ENCODE results near the gene ENAM.

The ENAM gene, protein sequence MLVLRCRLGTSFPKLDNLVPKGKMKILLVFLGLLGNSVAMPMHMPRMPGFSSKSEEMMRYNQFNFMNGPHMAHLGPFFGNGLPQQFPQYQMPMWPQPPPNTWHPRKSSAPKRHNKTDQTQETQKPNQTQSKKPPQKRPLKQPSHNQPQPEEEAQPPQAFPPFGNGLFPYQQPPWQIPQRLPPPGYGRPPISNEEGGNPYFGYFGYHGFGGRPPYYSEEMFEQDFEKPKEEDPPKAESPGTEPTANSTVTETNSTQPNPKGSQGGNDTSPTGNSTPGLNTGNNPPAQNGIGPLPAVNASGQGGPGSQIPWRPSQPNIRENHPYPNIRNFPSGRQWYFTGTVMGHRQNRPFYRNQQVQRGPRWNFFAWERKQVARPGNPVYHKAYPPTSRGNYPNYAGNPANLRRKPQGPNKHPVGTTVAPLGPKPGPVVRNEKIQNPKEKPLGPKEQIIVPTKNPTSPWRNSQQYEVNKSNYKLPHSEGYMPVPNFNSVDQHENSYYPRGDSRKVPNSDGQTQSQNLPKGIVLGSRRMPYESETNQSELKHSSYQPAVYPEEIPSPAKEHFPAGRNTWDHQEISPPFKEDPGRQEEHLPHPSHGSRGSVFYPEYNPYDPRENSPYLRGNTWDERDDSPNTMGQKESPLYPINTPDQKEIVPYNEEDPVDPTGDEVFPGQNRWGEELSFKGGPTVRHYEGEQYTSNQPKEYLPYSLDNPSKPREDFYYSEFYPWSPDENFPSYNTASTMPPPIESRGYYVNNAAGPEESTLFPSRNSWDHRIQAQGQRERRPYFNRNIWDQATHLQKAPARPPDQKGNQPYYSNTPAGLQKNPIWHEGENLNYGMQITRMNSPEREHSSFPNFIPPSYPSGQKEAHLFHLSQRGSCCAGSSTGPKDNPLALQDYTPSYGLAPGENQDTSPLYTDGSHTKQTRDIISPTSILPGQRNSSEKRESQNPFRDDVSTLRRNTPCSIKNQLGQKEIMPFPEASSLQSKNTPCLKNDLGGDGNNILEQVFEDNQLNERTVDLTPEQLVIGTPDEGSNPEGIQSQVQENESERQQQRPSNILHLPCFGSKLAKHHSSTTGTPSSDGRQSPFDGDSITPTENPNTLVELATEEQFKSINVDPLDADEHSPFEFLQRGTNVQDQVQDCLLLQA

GRCh38 chr4:70628444-70628843 lies at the start of gene ENAM:
TSS of gene ENAM (plus strand) at chr4:70628744. CDS start at chr4:70629501, 757 bp downstream.
- in situ Hi-C loops (cut with MboI; ENCODE audit: low sequenced_read_pairs): no loop called here

DNA sequence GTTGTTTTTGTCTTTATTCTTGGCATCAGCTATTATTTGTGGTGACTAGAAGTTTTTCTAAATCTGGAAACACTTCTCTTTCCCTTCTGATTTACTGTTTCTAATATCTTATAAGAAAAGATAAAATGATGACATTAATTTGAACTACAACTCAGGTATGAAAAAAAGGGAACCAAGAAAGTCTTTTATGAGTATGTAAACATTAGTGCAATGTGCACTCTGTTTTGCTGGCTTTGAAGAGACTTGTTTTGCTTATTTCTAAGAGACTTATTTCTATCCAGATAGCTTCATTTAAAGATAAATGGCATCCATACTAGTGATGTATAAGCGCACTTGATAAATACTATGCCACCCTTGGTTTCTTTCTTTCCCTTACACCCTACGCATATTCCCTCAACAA lies 46.6 kb upstream of the ENAM start:
- in situ Hi-C loops (cut with MboI; ENCODE audit: low sequenced_read_pairs): no loop called here

- in situ Hi-C loops (cut with MboI; ENCODE audit: low sequenced_read_pairs): no loop called here
Observed at GRCh38 chr4:70583952-70584834, 44.4 kb upstream of the ENAM start.

DNA sequence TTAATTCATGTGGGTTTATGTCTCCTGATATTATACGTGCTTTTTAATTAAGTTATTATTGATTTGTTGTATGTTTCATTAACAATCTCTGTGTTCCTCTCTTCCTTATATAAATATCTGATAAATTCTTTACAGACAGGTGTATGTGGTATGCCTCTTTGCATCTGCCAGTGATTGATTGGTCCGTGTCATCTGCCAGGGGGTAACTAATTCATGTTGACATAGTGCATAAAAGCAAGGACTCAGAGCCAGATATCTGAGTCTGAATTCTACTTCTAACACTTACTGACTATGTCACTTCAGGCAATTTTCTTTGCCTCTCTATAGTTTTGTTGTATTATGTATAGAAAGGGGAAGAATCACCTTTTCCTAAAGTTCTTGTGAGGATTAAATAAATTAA lies 41.7 kb upstream of the ENAM start:
- in situ Hi-C loops (cut with MboI; ENCODE audit: low sequenced_read_pairs): no loop called here

DNA sequence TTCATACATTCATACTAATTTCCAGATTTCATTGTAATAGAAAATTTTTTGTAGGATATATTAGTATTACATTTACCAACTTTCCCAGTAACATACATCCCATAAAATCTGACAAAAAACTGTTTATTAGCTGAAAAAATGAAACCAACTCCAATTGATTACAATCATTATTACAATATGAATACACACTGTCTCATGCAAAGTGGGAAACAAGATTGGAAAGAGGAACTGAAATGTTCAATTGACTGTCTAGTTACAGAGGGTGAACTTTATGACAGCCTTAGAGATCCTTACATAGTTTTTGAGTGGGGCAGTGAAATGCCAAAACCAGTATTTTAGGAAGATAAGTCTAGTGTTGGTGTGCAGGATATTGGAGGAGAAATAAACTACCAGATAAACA lies 38.8 kb upstream of the ENAM start:
- in situ Hi-C loops (cut with MboI; ENCODE audit: low sequenced_read_pairs): no loop called here

- in situ Hi-C loops (cut with MboI; ENCODE audit: low sequenced_read_pairs): no loop called here
Observed at GRCh38 chr4:70591955-70592582, 36.5 kb upstream of the ENAM start, which contains the start of gene AMBN. TSS of gene AMBN (plus strand) at chr4:70592256. CDS start at chr4:70592359, 103 bp downstream.

GRCh38 chr4:70594196-70594595 lies 34.3 kb upstream of the ENAM start:
- in situ Hi-C loops (cut with MboI; ENCODE audit: low sequenced_read_pairs): no loop called here

DNA sequence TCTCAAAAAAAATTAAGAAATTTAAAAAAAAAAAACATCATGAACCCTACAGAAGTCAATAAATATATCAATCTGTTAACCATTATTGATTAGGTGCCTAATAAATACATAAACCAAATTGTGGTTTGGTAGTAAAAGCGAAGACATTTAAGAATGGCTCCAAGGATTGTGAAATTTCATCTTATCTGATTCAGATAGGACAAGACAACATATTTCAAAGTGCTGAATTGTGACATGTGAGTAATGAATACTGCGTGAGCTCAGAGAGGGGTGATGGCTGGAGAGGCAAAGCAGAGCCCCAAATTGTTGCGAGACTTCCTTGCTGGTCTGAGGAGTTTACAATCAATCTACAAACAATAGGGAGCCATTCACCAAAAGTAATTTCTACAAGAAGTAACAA lies 28.2 kb upstream of the ENAM start:
- in situ Hi-C loops (cut with MboI; ENCODE audit: low sequenced_read_pairs): no loop called here

GRCh38 chr4:70600977-70601376 lies 27.6 kb upstream of the ENAM start:
- in situ Hi-C loops (cut with MboI; ENCODE audit: low sequenced_read_pairs): no loop called here

DNA sequence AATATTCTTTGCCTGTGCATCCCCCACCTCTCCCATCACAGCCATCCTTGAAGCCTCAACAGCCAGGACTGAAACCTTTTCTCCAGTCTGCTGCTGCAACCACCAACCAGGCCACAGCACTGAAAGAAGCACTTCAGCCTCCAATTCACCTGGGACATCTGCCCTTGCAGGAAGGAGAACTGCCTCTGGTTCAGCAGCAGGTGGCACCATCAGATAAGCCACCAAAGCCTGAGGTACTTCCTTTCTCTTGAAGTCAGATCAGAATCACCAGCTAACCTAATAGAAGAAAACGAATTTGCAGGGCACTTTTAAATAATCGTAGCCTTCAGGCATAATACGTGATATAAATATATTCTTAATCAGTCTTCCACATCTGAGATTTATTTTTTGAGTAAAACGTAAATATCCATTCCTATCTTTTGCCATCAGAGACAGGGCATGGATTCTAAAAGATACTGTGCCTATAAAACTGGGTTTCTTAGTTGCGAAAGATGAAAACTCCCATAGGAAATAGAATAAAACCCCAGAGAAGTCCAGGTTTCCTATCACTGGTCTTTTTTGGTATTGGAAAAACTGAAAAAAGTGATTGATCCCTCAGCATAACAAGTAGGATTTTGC lies 27.0 kb upstream of the ENAM start:
- in situ Hi-C loops (cut with MboI; ENCODE audit: low sequenced_read_pairs): no loop called here

- in situ Hi-C loops (cut with MboI; ENCODE audit: low sequenced_read_pairs): no loop called here
Observed at GRCh38 chr4:70603856-70604255, 24.7 kb upstream of the ENAM start.

DNA sequence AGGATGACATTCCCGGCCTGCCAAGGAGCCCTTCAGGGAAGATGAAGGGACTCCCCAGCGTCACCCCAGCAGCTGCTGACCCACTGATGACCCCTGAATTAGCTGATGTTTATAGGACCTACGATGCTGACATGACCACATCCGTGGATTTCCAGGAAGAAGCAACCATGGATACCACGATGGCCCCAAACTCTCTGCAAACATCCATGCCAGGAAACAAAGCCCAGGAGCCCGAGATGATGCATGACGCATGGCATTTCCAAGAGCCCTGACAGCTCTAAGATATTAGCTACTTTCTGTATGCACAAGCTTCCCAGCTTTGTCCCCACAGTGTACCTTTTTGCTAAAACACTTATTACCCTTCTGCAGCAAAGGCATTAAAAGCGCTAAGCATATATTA lies 22.1 kb upstream of the ENAM start:
- in situ Hi-C loops (cut with MboI; ENCODE audit: low sequenced_read_pairs): no loop called here

DNA sequence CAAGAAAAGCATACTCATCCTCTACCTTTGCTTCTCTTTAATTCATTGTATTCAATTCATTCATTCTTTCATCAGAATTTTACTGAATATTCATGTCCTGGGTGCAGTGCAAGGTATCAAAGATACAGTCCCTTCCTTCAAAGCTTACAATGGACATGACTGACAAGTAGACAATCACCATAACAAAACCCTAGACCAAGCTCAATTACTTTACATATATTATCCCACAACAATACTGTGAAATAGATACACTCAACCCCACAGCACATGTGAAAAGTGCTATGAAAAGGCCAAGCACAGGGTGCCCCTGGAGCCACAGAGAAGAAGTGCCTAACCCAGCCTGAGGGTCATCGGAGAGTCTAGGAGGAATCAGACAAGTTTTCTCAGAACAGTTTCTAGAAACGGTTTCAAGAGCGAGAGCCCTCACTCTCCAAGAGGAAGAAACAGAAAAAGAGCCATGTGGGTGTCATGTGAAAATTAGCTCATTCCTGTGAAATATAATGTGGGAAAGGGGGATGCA lies 21.1 kb upstream of the ENAM start:
- in situ Hi-C loops (cut with MboI; ENCODE audit: low sequenced_read_pairs): no loop called here

DNA sequence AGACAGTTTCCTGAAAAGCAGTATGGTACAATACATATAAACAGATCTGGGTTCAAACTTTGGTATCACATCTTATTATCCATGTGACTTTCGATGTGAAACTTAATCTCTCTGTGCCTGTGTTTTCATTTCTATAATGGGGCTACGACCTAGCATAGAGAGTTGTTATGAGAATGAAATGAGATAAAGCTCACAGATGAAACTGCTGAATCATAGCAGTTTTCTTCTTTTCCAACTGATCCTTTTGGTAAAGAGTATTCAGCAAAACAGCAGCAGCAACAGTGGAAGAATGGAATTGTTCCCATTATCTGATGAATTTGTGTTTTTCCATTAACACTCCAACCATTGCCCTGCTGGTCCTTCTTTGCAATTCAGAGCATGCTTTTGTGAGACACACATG lies 20.2 kb upstream of the ENAM start:
- in situ Hi-C loops (cut with MboI; ENCODE audit: low sequenced_read_pairs): no loop called here

GRCh38 chr4:70613306-70614183 lies 15.0 kb upstream of the ENAM start:
- in situ Hi-C loops (cut with MboI; ENCODE audit: low sequenced_read_pairs): no loop called here

DNA sequence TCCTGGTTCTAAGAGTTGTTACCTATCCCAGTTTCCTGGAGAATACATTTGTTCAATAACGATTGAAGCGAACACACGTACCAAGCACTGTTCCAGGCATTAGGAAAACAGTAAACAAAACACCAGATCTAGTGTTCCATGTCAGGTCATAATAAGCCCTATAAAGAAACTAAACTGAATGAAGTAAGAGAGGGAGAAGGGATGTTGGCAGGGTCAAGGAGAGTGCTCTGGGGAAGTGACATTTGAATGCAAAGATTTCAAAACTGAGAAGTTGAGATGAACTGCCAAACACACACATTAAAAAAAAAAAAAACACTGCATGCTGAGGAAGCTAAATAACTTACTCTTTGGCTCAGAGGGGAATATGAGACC lies 14.4 kb upstream of the ENAM start:
- in situ Hi-C loops (cut with MboI; ENCODE audit: low sequenced_read_pairs): no loop called here

DNA sequence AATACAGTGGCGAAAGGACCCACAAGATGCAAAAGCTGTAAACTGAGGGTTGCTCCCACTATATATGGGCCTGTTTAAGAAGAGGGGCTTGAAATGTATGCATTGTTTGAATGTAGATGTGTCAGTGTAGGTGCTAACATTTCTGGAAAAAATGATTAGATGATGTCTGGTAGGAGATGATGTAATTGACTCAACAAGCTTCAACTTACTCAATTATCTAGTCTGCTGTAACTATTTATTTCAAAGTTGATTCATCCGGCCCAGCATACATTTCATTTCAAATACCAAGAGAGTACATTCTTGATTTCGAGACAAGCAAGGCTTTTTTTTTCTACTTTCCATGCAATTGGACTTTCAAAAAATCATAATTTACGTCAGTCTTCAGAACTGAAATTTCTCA lies 9.3 kb upstream of the ENAM start:
- in situ Hi-C loops (cut with MboI; ENCODE audit: low sequenced_read_pairs): no loop called here

DNA sequence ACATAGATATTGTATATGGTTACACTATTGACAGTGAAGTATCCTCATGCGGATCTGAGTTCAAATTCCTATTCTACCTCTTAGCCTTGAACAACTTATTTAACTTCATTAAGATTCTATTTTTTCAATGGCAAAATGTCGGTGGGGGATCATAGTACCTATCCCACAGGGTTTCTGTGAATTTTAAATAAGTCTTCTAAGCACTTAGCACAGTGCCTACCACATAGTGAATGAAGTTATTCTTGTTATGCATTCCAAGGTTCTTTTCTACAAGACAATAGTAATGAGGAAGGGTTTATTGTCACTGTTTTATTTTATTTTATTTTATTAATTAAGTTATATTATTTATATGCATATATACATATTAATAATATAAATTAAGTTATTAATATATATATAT lies 8.8 kb upstream of the ENAM start:
- in situ Hi-C loops (cut with MboI; ENCODE audit: low sequenced_read_pairs): no loop called here
